ENCODE data around the gene KREMEN2.

The KREMEN2 gene

DNA sequence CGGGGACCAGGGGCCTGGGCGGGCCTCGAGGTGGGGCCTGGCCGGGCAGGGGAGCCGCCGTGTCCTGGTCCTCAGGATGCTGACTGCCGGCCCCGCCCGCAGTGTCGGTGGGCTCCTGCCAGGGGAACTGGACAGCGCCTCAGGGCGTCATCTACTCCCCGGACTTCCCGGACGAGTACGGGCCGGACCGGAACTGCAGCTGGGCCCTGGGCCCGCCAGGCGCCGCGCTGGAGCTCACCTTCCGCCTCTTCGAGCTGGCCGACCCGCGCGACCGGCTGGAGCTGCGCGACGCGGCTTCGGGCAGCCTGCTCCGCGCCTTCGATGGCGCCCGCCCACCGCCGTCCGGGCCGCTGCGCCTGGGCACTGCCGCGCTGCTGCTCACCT, 2.7 kb downstream of the KREMEN2 start:
- DNase-seq, result no peak

DNA sequence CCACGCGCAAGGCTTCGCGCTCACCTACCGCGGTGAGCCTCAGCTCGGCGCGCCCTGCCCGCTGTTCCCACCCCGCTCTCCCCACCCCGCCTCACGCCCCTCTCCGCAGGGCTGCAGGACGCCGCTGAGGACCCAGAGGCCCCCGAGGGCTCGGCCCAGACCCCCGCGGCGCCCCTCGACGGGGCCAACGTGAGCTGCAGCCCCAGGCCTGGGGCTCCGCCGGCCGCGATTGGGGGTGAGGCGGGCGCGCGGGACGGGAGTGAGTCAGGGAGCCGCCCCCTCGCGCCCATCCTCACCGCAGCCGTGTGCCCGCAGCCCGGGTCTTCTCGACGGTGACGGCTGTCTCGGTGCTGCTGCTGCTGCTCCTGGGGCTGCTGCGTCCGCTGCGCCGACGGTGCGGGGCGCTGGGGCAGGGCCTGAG, 3.1 kb downstream of the KREMEN2 start:
- no peak for DNase-seq

DNA sequence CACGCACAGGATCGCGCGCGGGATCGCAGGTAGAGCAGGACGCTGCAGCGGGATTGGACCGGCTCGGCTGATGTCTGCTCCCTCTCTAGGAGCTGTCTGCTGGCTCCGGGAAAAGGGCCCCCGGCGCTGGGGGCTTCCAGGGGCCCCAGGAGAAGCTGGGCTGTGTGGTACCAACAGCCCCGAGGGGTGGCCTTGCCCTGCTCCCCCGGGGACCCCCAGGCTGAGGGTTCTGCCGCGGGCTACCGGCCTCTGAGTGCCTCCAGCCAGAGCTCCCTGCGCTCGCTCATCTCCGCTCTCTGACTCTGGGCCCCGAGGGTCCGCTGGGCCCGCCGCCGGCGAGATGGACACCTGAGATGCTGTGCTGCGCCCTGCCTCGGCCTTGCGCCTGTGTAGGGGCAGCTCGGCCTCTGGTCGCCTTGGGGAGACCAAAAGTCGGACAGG, 3.7 kb downstream of the KREMEN2 start:
- DNase-seq, result no peak

DNA sequence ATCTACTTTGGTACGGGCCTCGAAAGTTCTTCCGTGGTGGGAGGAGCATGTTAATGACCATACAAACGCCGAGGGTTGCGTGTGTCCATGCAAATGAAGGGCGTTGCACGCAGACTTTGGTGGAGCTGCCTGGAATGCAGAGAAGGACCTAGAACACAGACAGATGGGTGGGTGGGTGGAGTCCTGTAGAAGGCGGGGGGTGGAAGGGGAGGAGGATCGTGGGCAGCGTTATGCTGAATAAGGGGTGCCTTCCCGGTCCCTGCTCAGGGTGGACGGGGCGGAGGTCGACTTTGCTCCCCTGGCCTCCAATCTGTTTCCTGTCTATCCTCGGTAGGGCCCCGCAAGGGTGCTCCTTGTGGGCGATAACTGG, 4.3 kb downstream of the KREMEN2 start:
- peak; percentile 24 for DNase-seq

DNA sequence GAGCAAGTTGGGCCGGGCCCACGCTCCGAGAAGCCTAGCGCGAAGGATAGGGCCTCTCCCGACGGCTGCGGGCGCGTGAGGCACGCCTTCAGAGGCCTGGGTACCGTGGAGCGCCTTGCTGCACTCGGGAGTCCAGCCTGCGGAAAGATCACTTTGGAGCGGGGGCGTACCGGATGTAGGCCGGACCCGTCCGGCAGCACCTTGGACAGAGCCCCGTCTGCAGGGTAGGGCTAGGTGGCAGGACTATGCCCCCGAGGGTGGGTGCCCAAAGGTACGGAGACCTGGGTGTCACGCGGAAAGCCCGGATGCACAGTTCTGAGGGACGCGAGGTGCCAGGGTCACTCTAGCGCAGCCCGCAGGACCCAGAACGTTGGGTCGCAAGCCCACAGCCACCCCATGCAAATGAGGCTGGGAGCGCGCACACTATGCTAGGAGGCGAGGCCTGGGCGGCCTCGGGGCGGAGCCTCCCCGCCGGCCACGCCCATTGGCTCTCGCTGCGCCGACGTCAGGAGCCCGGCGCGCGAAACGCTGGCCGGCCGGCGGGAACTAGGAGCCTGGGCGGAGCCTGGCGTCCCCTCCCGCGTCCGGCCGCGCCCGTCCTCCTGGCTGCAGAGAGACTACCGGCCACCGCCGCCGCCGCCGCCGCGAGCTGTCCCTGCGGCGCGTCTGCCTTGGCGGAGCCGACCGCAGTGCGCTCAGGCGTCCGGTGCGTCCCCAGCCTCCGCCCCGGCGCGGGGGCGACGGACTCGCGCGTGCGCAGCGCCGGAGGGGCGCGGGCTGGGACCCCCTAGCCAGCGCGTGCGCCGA, 4.9 kb downstream of the KREMEN2 start, which contains the start of gene PAQR4:
TSS of gene PAQR4 (plus strand) at position 611 of the 807 bp plus-strand sequence. CDS start 327 bp downstream, outside the sequence.
- peak; percentile 75 for DNase-seq

DNA sequence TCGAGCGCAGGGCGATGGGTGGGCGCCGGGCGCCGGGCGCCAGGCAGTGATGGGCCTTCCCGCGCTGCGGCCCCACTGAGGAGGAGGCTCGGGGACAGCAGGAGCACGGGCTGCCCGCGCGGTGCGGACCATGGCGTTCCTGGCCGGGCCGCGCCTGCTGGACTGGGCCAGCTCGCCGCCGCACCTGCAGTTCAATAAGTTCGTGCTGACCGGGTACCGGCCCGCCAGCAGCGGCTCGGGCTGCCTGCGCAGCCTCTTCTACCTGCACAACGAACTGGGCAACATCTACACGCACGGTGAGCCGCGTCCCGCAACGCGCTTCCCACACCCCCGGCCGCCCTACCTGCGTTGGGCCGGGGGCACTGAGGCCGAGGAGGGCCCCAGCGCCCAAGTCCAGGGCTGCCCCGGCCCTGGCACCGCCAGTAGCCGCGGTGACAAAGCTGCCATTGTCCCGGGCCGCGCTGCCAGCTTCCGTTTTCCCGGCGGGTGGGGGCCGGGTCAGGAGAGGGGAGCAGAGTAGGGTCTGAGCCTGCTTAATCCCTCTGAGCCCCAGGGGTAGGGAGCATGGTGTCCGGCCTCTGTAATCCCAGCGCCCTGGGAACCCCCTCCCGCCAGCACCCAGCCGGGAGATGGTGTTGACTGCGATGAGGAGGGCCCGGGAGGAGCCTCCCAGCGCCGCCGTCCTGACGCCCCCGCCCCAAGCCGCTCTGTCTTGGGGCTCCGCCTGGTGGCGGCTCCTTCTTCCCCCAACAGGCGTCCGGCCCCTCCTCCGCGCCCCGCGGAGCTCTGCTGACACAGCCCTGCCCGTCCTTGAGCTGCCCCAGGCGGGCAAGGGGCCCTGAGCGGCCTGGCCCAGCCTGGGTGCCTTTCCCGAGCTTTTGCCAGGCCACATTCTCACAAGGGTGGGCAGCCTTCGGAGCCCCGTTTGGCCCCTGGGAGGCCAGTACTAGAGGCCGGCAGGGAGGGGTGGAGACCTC, 5.8 kb downstream of the KREMEN2 start:
- DNase-seq, result peak; percentile 34

DNA sequence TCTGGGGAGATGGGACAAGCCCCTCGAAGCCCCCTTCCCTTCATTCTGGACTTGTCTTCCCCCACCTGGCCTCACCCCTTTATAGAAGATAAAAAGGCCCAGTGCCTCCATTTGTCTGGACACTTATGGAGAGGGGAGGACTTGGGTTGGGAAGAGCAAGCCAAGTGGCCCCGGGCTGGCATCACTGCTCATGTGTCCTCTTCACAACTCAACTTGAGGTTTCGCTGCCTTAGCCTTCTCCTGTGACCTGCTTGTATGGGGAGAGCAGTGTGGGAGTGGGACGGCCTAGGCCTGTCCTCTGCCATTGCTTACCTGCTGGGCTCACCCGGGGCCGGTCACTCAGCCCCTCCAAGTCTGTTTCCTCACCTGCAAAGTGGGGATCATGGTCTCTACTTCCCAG, 6.5 kb downstream of the KREMEN2 start:
- DNase-seq, result no peak

DNA sequence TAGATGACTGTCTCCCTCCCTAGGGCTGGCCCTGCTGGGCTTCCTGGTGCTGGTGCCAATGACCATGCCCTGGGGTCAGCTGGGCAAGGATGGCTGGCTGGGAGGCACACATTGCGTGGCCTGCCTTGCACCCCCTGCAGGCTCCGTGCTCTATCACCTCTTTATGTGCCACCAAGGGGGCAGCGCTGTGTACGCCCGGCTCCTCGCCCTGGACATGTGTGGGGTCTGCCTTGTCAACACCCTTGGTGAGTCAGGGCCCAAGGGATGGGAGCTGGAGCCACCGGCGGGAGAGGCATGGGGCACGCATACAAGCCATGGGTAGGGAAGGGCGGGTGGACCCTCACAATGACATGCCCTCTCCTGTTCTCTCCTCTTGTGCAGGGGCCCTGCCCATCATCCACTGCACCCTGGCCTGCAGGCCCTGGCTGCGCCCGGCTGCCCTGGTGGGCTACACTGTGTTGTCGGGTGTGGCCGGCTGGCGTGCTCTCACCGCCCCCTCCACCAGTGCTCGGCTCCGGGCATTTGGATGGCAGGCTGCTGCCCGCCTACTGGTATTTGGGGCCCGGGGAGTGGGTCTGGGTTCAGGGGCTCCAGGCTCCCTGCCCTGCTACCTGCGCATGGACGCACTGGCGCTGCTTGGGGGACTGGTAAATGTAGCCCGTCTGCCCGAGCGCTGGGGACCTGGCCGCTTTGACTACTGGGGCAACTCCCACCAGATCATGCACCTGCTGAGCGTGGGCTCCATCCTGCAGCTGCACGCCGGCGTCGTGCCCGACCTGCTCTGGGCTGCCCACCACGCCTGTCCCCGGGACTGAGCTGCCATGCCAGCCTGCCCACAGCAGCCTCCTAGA, 7.3 kb downstream of the KREMEN2 start:
- no peak for DNase-seq

DNA sequence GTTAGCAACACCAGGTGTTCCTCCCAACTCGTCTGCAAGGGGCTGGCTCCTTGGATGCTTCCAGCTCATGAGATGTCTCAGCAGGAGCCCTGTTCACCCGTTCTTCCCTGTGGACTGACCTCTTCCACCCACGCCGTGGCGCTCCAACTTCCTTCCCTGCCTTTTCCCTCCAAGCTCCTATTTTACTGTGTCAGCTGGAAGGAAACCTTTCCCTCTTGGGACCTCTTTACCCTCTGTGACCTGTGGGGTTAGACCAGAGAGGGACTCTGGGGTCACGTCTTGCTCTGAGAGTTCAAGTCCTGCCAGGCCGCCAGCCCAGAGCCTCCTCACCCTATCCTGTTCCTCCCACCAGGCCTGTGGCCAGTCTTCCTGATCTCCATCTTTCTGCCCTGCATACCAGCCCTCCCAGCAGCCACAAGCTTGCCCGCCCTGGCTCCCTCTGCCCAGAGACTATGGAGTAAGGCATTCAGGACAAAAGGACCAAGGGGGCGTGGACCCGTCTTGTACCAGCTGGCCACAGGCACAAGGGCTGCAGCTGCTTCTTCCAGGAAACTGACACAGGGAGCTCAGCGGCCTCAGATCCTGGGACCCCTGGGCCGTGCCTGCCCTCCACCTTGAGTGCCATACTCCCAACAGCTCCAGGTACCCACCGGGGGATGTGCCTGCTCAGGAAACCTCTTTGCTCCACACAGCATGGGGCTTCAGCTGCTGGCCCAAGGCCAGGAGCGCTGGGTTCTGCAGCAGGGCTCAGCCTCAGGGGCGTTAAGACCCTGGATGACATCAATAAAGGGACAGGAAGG, 8.1 kb downstream of the KREMEN2 start:
- no peak for DNase-seq

DNA sequence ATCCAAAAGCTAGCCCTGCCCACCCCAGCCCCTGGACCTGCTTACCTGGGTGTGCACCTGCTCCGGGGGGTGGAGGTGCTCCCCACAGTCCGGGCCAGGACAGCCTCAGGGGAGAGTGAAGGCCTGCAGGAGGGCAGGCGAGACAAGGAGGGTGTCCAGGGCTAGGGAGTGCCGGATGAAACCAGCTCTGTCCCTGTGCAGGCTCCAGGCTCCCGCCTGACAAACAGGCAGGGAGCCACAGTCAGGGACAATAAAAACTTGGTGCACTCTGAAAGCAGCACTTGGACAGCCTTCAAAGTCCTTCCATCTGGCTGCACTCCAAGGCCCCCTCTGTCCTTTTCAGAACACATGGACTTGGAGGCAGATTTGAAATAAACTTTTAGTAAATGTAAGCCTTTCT, 9.0 kb downstream of the KREMEN2 start:
- DNase-seq, result no peak

DNA sequence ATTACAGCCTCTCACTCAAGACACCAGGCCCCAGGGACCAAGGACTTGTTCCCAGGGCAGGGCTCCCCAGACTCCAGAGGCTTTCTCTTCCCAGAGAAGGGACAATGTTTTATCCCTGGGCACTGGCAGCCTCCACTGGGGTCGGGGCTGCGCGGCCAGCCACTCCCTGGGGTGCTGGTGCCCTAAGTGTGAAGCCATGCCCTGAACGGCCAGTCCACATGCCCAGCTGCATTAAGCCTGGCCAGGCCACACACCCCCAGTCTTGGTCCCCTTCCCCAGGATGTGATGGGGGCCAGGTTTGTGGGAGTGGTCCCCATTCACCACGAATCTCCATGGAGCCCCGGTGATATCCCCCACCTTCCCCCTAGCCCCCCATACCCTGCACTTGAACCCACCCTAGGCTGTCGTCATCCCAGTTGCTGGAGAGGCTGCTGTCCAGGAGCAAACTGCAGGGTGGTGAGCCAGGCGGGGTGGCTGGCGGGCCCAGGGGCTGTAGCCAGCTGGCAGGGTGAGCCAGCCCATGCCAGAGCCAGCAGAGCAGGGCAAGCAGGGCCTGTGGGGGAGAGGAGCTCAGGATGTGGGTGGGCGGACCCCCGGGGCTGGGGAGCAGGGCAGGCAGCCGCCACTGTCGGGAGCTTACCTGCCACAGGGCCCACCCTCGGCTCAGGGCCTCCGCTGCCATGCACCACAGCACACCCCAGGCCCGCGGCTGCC, 9.7 kb downstream of the KREMEN2 start:
- DNase-seq, result no peak

DNA sequence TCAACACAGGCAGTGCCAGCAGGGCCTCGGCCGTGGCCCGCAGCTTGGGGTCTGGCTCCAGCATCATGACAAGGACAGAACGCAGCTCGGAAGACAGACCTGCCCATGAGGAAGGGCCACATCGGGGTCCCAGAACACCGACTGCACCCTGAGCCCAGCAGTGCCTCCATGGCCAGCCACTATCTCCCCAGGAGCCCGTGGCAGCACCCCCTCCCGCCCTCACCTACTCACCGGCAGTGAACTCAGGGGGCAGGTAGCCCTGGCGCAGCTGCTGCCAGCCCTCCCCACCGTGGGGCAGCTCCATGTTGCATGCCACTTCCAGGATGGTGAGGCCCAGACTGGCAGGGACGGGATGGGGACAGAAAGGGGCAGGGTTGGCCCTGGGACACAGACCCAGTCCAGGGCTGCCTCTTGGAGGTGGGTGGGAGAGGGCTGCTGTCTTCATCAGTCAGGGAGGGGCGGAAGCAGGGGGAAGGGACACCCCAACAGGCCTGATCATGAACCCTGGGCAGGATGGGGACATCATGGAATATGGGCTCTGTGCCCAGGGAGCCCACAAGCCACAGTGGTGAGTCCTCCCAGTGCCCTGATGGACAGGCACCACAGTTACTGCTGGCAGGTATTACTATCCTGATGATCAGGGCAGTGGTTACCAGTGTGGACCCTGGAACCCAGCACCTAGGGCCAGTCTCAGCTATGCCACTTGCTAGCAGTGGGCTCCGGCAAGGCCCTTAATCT, 10.4 kb downstream of the KREMEN2 start:
- DNase-seq, result no peak

DNA sequence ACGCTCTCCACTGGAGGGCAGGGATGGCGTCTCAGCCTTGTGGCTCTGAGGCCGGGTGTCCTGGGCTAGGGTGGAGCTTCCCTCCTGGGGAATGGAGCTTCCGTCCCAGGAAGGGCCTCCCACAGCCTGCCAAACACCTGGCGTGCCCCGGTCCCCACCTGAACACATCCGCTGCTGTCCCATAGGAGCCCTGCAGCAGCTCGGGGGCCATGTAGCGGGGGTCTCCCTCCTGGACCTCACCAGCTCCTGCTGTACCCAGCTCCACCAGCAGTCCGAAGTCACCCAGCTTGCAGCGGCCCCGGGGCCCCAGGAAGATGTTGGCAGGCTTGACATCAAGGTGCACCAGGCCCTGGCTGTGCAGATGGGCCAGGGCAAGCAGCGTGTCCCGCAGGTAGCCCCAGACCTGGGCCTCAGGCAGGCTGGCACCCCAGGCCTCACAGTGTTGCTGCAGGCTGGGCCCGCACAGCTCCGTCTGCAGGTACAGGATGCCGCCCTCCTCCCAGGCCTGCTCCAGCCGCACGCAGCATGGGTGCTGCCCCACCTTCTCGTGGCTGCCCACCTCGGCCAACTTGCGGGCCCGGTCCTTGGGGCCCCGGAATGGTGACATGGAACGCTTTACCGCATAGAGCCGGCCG, 11.2 kb downstream of the KREMEN2 start:
- no peak for DNase-seq

DNA sequence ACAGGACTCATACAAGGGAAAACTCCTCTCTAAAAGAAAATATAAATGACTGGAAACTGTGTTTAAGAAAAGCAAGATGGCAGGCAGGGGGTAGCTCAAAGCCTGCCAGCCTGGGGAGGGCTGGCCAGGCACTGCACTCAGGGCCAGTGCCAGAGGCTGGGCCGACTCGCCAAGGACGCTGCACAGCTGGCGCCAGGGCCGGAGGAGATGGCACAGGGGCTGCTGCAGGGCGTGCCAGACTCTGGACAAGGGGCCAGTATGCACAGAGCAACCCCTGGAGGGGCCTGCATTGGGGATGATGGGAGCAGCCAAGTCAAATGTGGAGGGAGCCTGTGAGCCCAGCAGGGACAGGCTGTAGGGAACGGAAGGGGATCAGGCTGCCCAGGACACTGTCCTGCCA, 12.1 kb downstream of the KREMEN2 start:
- no peak for DNase-seq

DNA sequence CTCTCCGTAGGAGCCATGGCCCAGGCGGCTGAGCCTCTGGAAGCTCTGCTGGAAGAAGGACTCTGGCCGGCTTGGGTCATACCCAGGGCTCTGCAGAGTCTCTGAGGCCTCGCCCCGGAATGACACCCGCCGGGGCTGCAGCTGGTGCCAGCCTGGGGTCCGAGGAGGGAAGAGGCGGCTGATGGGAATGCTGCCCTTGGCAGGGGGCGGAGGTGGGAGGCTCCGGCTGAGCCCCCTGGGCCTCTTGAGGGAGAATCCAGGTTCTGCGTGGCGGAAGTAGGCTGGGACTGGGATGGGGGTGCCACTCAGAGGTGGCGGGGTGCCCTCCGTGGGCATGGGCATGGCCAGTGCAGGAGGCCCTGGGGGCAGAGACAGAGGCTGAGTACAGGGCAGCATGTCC, 12.6 kb downstream of the KREMEN2 start:
- DNase-seq, result no peak

DNA sequence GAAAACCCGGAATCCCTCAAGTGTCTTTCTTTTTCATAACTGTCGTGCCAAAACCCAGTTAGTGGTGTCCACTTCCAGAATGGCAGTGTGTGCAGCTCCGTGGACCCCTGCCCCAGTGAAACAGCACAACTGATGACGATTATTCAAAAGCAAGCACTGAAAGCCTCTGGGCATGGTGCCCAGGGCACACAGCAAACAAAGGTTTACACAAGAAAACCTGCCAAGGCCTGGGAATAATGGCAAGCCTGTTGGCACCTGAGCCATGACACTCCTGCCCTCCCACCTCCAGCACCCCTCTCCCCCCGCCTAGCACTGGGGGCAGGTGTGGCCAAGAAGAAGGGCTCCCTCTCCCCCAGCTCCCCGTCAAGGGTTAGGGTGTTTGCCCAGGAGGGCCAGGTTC, 13.4 kb downstream of the KREMEN2 start:
- DNase-seq, result no peak

DNA sequence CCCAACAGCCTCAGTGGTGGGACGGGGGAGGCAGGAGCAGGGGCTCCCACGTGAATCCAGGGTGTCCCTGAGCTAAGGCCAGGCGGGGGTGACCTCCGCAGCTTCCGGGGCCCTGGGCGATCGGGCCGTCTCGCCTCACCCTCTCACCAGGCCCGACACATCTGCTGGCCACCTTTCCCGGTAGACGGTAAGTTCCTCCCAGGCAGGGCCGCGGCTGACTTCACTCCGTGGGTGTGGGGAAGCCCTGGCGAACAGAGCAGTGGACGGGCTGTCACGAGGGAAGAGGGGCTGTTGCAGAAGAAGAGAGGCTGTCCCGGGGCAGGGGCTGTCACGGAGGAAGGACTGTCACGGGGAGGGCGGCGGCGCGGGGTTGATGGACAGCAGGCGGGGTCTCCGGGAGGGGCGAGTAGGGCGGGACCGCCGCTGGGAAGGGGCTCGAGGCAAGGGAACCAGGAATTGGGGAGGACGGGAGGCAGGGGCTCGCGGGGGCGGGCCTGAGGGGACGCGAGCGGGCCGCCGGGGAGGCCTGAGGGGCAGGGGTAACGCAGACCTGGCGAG, 15.7 kb downstream of the KREMEN2 start:
- no peak for DNase-seq

DNA sequence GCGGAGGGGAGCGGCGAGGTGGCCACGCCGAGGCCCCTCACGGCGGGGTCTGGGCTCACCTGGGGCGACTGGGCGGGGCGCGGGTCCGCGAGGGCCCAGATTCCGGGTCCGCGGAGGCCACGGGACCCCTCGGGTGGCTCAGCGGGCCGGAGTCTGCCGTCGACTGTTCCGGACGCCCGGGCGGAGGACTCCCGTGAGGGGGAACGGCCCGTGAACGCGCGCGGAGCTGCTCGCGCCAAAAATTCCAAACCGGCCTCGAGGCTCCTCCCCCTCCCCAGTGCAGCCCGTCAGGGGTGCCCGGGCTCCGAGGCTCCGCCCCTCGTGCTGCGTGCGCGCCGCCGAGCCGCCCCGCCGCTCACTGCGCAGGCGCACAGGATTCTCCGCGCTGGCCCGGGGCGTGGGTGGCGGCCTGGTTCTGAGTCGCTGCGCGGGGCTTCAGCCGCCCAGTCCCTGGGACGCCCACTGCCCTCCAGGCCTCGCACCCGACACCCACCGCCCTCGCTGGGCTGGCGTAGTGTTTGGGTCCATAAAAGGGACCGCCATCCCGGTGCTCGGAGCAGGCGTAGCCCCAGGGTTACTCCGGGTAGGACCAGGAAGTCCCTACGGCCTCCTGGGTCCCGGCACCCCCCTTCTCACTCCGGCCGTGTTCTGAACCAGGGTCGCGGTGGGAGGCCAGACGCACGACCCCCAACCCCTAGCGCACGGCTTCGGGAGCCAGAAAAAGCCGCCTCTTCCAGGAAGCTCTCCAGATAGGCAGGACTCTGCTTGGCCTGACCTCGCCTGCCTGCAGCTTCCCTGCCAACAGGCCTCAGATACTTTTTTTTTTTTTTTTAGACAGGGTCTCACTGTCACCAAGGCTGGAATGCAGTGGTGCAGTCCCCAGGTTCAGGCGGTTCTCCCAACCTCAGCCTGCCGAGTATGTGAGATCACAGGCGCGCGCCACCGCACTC, 16.4 kb downstream of the KREMEN2 start, which contains the start of gene PKMYT1:
TSS of gene PKMYT1 (minus strand) at position 220 of the 950 bp plus-strand sequence. CDS start 789 bp downstream, outside the sequence.
- DNase-seq, result peak; percentile 43

All from NCI-H1694 treated with DMSO at 0.1 percent for 48 hours (cell line).